HG03354 (cell line): ENCODE results near the gene UBL4B.

Experiments
- ATAC-seq: cut with Tn5 transposase; IDR thresholded peaks from one replicate; pipeline ENCODE4 v1.9.1; 2021; ENCODE audit warnings: mild to moderate bottlenecking; ENCODE audit not compliant: unreplicated experiment, poor library complexity, severe bottlenecking

The UBL4B gene

DNA sequence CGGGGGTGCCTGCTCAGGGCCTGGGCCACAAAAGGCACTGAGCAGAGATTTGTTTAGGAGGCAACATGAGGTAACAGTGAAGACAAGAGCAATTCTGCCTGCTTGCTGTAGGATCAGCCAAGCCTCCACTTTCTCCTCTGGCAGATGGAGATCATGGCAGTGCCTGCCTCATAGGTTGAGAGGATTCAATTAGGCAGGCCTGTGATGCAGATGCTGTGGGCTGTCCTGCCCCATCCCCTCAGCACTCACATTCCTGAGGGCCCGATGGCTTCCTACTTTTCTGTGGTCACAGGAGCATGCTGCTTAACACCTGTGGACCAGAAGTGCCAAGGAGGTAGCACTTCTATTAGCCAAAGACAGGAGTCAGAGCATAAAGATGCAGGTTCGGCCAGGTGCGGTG lies 1.2 kb upstream of the UBL4B start:
- ATAC-seq = no peak

DNA sequence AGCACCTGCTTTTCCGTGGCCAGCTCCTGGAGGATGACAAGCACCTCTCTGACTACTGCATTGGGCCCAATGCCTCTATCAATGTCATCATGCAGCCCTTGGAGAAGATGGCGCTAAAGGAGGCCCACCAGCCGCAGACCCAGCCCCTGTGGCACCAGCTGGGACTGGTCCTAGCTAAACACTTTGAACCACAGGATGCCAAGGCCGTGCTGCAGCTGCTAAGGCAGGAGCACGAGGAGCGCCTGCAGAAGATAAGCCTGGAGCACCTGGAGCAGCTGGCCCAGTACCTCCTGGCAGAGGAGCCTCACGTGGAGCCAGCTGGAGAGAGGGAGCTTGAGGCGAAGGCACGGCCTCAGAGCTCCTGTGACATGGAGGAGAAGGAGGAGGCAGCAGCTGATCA lies 413 bp downstream of the UBL4B start:
- ATAC-seq = no peak

DNA sequence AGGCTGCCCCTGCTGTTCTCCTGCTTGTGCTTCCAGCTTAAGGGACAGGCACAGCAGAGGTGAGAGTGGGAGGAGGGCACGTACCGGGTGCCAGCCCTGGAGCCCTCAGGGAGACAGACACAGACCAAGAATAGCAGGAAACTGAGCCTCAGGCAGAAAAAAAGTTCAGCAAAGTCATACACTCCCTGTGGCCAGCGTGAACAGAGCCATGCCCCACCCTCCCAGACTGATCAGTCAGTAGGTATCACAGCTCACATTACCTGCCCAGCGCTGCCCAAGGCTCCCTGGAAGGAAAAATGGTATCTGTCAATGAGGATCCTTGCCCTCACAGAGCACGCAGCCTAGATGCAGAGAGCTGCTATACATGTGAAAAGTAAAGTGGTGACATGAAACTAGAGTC lies 1.3 kb downstream of the UBL4B start:
- ATAC-seq = no peak

DNA sequence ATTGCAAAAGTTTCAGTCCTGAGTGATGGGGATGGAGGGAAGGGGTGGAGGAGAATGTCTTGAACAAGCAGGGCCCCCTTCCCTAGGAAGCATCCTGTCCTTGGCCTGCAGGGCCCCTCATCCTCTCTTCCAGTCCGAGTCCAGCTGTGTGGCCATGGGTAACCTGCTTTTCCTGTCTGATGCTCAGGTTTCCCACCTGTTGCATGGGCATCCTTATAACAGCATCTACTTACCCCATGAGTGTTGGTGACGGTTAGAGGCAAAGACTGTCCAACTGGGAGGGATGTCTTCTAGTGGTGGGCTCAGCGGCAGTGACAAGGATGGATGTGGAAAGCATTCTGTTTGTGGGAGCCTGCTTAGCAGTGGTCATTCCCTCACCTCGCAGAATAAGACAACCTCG lies 1.9 kb downstream of the UBL4B start:
- no peak for ATAC-seq

DNA sequence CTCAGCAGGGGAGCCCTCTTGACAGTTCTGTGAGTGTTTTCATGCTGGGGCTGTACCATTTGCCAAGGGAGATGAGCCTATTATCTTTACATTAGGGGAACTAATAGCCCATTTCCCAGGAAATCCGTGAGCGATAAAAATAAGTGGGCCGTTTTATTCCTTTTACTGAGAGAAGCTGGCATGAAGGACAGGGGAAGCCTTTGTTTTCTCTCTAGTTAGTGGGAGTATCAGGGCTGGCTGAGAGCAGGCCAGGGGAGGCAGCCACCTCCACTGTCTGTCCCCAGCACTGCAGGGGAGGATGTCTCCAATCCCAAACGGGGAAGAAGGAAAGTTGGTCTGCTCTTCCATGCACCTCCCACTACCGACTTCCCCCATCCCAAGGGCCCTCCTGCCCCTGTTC lies 2.5 kb downstream of the UBL4B start:
- ATAC-seq = no peak

DNA sequence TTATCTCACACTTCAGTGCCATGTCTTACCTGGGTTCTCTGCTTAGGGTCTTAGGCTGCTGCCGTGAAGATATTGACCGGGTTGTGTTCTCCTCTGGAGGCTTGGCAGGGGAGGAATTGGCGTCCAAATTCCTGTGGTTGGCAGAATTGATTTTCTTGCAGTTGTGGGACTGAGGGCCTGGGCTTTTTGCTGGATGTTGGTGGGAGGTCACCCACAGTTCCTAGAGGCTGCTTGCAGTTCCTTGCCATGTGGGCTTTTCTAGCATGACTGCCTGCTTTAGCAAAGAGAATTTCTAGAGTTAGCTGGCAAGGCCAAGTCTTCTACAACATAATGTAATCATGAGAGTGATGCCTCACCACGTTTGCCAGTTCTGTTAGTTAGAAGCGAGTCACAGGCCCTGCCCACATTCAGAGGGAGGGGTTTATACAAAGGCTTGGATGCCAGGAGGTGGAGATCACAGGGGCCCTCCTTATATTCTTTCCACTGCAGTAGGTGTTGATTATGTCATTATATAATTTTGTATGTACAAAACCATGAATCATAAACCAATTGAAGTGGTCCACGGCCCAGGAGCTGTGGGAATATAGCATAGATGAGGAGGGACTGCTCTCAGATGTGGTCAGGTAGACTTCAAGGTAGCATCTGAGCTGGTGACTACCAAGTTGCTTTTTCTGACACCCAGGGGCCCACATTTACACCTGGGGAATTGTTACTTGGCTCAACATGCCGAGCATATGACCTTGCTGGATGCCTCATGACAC lies 6.6 kb downstream of the UBL4B start:
- no peak for ATAC-seq

DNA sequence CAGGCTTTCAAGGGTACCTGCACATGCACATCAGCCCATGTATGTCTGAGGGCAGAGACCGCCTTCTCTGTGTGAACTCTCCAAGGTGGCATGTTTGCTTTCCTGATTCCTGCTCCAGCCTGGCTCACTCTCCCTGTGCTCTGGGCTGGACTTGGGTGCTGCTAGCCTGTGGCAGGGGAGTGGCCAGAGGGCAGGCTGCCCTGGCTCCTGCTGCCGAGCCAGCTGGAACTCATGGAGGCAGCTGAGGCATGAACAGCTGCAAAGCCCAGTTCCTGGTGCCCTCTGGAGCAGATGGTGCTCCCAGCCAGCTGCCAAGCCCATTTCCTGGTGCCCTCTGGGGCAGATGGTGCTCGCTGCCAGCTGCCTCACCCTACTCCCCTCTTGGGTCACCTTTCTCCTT lies 7.6 kb downstream of the UBL4B start:
- no peak for ATAC-seq

DNA sequence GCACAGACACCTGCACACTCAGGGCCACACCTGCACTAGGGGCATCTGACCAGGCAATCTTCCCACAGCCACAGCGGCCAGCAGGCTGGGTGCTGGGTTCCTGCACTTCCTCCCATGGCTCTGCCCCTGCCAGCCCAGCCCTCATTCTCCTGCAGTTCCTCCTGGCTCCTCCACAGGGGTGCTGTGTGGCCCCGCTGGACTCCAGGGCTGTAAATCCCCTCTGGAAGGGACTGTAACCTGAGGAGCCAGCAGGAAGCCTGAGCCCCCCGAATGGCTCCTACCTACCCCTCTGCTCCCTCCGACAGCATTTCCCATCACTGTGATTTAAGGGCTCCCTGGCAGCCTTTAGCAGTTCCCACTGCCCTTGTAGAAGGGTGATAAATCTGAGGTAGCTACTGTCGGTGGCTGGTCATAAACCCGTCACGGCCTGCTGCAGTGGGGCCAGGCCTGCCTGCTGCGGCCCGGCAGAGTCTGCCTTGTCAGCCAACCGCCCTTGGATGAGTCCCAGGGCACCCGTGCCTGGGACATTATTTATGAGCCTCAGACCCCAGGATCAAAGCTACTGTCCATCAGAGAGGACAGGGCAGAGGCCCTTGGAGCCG lies 8.8 kb downstream of the UBL4B start:
- no peak for ATAC-seq

DNA sequence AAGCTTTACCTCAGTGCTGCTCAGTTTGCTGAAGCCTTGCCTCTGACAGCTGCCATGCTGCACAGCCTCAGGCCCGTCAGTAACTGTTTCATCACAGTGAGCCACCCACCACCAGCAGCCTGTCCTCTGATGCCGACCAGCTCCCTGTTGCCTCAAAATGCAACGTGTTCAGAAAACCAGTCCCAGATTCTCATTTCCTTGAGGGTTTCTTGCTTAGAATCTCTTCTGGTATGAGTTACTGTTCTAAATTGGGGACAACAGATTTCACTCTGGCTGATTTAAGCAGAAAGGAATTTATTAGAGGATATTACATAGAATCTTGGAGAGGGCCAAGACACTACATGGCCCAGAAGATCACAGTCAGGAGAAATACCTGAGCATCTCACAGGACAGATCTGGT lies 11.0 kb downstream of the UBL4B start:
- ATAC-seq = no peak

DNA sequence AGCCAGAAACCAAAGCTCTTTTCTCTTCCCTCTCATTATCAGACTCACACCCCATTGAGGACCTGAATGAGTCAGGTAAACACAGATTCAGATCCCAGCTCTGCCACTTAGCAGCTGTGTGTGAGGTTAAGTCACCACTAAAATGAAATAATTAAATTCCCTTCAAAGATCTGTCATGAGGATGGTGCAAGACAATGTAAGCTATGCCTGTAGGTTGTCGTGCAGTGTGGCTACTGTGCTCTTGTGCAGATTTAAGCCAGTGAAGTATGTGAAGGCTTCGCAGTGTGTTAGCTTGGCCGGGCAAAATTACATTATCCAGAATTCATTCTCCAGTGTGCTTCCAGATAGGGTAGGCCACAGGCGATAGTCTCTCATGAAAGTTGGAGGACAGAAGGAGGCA lies 13.6 kb downstream of the UBL4B start:
- ATAC-seq = no peak

DNA sequence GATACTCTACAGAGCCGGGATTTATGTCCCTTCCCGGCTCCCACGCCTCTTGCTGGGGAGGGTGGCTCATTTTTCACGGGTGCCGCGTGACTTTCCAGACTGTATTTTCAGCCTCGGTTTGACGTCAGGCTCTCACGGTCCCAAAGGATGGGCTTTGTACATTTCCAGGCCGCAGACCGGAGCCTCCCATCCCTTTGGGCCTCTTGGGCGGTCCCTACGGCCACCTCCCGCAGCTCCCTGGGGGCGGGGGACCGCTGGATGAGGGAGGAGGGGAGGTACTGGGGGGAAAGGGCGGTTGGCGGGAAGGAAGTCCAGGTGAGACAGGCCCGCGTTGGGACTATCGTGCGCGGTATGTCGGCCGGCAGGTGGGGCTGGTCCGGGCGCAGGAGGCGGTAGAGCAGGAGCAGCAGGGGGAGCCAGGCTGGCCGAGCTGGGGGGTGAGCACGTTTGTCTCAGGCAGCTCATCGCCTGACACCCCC lies 17.9 kb downstream of the UBL4B start:
- ATAC-seq = no peak

DNA sequence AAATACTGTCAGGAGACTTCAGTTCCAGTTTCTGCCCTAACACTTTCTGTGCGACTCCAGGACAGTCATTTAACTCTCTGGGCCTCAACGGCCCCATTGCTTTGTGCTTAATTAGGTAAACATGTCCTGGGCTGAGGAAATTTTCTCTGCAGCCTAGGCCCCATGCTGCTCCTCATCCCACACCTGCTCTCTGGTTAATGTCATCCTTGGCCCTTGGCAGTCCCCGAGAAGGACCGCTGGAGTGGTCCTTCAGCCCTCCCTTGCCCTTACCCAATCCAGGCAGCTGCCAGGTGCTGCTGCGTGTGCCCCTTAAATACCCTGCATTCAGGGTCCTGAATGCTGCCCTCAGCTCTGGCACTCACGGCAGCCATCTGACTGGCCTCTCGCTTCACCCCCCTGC lies 18.7 kb downstream of the UBL4B start:
- ATAC-seq = no peak

DNA sequence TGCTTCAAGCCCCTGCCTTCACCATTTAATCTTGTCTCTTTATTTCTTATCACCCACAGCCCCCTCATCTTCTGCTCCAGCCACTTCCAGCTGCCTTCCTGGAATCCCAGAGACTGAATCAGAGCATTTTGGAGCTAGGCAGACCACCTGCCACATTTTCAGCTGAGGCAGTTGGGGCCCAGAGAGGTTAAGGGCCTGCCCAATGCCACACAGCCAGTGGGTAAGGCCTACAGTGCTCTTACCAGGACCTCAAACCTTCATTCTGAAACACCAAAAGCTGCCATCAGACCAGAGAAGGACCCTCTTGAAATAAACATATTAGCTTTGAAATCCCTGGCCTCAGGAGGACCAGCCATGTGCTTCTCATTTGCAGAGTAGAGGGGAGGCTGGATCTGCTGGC lies 20.4 kb downstream of the UBL4B start:
- no peak for ATAC-seq

DNA sequence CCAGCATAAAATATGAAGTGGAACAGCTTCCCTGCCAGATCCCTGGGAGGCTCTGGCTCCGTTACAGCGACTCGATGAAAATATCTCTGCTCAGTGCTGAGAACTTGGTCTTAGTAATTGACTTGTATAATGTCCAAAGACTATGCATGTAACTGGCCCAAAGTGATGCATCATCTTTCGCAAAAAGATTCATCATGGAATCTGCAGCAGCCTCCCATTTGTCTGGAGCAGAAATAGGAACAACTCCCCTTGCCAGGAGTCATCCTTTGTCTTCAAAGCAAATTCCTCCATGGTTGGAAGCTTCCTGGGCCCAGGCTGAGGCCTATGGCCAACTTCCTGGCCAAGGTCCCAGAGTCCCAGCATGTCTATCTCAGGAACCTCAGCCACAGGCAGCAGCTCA lies 21.2 kb downstream of the UBL4B start:
- ATAC-seq = no peak

DNA sequence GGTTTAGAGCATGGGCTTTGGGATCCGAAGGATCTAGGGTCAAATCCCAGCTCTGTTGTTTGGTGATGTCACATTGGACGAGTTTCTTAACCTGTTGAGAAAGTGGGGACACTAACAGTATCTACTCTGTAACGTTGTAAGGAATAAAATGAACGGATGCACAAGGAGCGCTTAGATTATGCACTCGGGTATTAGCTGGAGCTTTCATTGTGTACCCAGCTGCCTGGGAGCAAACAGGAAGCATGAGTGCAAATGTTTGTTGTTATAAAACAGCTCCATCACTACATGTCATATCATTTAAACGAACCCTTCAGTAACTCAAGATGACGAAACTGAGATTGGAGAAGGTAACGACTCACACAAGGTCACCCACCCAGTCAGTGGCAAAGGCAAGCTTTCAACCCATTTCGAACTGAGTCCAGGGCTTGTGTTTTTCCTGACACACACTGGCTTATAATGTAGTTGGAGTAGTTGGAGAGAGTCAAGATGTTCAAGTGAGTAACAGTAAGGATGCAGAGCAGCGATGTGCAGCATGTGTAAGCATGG lies 21.9 kb downstream of the UBL4B start:
- no peak for ATAC-seq

DNA sequence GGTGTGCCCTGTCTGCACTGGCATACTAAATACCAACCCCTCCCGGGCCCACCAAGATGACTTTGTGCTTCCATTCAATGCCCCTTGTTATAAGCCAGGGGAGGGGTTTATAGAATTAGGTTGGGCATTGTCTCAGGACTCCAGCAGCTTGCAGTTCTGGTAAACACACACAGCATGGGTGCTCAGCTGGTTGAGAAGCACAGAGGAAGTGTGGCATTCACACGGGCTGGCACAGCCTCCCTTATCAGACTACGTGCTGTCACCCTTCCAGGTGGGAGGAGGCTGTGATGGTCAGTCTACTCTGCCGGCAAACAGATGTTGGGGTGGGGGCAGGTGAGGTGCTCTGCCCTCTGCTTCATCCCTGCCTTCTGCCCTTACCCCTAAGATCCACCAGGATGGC lies 23.0 kb downstream of the UBL4B start:
- no peak for ATAC-seq

DNA sequence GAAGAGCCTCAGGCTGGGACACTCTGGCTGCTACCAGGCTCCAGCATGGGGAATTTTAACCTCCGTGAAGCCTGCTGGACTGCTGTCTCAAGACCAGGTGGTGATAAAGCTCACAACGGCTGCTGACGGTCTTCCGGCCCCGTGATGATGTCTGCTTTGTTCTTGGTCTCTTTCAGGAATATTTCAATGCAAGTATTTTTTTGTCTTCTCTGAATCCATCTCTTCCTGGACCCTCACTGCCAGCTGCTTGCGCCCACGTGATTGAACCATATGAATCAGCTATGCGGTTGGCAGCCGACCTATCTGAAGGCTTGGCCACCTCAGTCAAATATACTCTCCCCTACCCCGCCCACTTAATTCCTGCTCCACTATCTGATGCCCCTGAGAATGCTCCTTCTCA lies 23.4 kb downstream of the UBL4B start:
- ATAC-seq = no peak

DNA sequence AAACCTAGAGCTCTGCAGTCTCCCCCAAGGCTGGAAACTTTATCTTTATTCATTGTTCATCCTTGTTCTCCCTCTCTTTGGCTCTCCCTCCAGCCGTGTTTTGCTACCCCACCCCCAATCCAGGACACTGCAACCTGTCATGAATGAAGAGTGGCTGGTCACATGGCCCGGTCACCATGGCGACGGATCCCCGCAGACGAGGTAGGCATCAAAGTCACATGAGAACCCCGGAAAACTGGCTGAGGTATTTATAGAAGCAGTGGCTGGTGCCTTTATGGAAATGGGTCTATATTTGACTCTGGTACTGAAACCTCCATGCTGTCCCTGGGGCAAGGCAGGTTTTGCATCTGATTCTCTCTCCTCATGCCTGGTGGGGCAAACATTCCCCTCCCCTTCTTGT lies 24.7 kb downstream of the UBL4B start:
- no peak for ATAC-seq

DNA sequence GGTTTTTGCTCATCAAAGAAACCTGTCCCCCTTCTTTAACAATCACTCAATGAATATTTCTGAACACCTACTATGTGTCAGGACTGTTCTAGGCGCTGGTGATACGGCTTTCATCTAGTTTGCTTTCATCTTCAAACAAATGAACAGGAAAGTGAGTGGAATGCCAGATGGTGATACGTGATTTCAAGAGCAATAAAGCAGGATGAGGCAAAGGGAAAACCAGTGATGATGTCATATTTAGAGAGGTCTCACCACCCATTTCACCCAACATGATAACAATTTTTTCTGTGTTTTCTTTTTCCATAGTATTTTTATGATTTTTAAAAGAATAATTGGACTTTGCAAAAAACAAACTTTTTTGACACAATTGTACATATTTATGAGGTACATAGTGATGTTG lies 26.7 kb downstream of the UBL4B start:
- no peak for ATAC-seq

DNA sequence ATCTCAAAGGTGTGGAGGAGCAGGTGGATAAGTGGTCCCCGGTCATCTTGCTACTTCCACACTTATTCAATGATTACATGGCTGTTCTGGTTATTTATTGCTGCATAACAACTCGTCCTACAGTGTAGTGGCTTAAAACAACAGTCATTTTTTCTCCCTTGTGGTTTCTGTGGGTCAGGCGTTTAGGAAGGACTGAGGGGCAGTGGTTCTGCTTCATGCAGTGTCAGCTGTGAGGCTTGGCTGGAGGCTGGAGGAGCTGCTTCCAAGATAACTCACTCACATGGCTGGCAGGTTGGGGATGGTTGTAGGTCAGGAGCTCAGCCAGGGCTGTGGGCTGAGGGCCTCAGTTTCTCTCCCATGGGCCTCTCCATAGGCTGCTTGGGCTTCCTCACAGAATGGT lies 32.1 kb downstream of the UBL4B start:
- no peak for ATAC-seq

DNA sequence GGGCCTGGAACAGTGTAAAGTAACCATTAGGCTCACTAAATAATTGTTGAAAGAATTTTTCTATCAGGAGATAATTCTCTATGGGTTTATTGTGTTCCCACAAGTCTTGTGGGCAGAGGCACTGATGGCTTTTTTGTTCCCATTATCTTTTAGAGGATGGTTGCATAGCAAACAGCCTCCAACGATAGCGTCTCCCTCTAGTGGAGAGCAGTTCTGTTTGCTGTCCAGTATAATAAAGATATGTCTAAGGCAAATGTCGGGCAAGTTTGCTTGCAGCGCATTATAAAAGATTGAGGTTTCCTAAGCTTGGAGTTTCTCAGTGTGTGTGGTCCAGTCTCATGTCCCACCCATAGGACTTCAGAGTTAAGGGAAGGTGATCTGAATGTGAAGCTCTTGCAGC lies 36.7 kb downstream of the UBL4B start:
- ATAC-seq = no peak
